ENCODE results near the gene THAP5. TPM values are rescaled to one million over a fixed set of nuclear protein-coding genes. Genes with fewer than 3 reads are reported as not detected.
A peak's percentile ranks its signal among the peaks of the same experiment; 100 is the strongest.

The THAP5 gene
- total RNA-seq, 2 donors from 2014 or later, result 12.7 to 17.1 TPM

GRCh38 chr7:108537229-108537628, 32.3 kb downstream of the THAP5 start:
- Histone ChIP-seq H3K4me3 (no peak overlapping the region), H3K36me3 (replicated peaks in 1 of 2; ENCODE audit: insufficient read depth in 1 of 2, low read depth in 2 of 2) (no peaks in the 10 kb centered on the region), H3K4me1 (no peaks in the 10 kb centered on the region), H3K27me3 (no peaks in the 10 kb centered on the region), H3K27ac (no peak overlapping the region), H3K9me3 (no peaks in the 10 kb centered on the region)
- intact Hi-C loops (cut with DNase I), result no loop called here
- no peak for ATAC-seq
- DNase-seq, result no peak
- 79 to 80% methylated on average over 2 of the region's 2 CpGs for whole genome bisulfite sequencing, 2 donors
- TF ChIP-seq POLR2A (IDR thresholded peaks at IDR 0.05), result no peak
- no peak for TF ChIP-seq CTCF (IDR thresholded peaks at IDR 0.05)

- TF ChIP-seq POLR2A (IDR thresholded peaks at IDR 0.05) (no peak), CTCF (IDR thresholded peaks at IDR 0.05) (no peak)
- Histone ChIP-seq H3K4me3 (no peak overlapping the region), H3K9me3 (no peaks in the 10 kb centered on the region), H3K36me3 (replicated peaks in 1 of 2; ENCODE audit: insufficient read depth in 1 of 2, low read depth in 2 of 2) (no peaks in the 10 kb centered on the region), H3K27me3 (no peaks in the 10 kb centered on the region), H3K27ac (no peak overlapping the region), H3K4me1 (no peaks in the 10 kb centered on the region)
- WGBS, 2 donors, result 62 to 71% methylated on average over 1 of the region's 1 CpG
- no peak for DNase-seq
- ATAC-seq, result no peak
- intact Hi-C loops (cut with DNase I), result no loop called here
Measured at GRCh38 chr7:108535744-108536143, 33.8 kb downstream of the THAP5 start.

- Histone ChIP-seq H3K36me3 (replicated peaks in 1 of 2; ENCODE audit: insufficient read depth in 1 of 2, low read depth in 2 of 2) (no peaks in the 10 kb centered on the region), H3K9me3 (no peaks in the 10 kb centered on the region), H3K4me1 (no peaks in the 10 kb centered on the region), H3K27ac (no peak overlapping the region), H3K4me3 (no peak overlapping the region), H3K27me3 (no peaks in the 10 kb centered on the region)
- ATAC-seq (no peak), DNase-seq (no peak)
- TF ChIP-seq POLR2A (IDR thresholded peaks at IDR 0.05) (no peak), CTCF (IDR thresholded peaks at IDR 0.05) (no peak)
- intact Hi-C loops (cut with DNase I), result no loop called here
- WGBS, 2 donors, result 63 to 86% methylated on average over 5 of the region's 5 CpGs
Measured at GRCh38 chr7:108535257-108535656, 34.2 kb downstream of the THAP5 start.

GRCh38 chr7:108533712-108534111, 35.8 kb downstream of the THAP5 start:
- TF ChIP-seq POLR2A (IDR thresholded peaks at IDR 0.05) (no peak), CTCF (IDR thresholded peaks at IDR 0.05) (no peak)
- Histone ChIP-seq H3K27ac (no peak overlapping the region), H3K27me3 (no peaks in the 10 kb centered on the region), H3K9me3 (no peaks in the 10 kb centered on the region), H3K4me3 (no peak overlapping the region), H3K4me1 (no peaks in the 10 kb centered on the region), H3K36me3 (replicated peaks in 1 of 2; ENCODE audit: insufficient read depth in 1 of 2, low read depth in 2 of 2) (no peaks in the 10 kb centered on the region)
- 97 to 98% methylated on average over 3 of the region's 3 CpGs for WGBS, 2 donors
- intact Hi-C loops (cut with DNase I), result no loop called here
- DNase-seq (no peak), ATAC-seq (no peak)

- DNase-seq, result peak in 1 of 4 donors; percentile 12
- no peak for TF ChIP-seq POLR2A (IDR thresholded peaks at IDR 0.05)
- TF ChIP-seq CTCF (IDR thresholded peaks at IDR 0.05), result no peak
- Histone ChIP-seq H3K4me1 (peaks cover 14% of the 10 kb centered on the region), H3K9me3 (no peaks in the 10 kb centered on the region), H3K27ac (no peak overlapping the region), H3K27me3 (no peaks in the 10 kb centered on the region), H3K4me3 (no peak overlapping the region), H3K36me3 (replicated peaks in 1 of 2; ENCODE audit: insufficient read depth in 1 of 2, low read depth in 2 of 2) (no peaks in the 10 kb centered on the region)
- intact Hi-C loops (cut with DNase I), result no loop called here
- ATAC-seq, result no peak
- 65 to 69% methylated on average over 3 of the region's 3 CpGs for WGBS, 2 donors
Measured at GRCh38 chr7:108529341-108529740, 40.2 kb downstream of the THAP5 start.
